ENCODE measurements around the gene CD93.

GRCh38 chr20:23129891-23130621 is 43.9 kb upstream of the CD93 start:
- TF ChIP-seq TAF1 (IDR thresholded peaks at IDR 0.05; ENCODE audit: borderline replicate concordance, insufficient read depth, low read length) (no peak), SIN3A (IDR thresholded peaks at IDR 0.05; ENCODE audit: borderline replicate concordance, insufficient read depth, low read length) (no peak), POLR2AphosphoS5 (IDR thresholded peaks at IDR 0.05; ENCODE audit: low read depth, low read length) (no peak), REST (IDR thresholded peaks at IDR 0.05; ENCODE audit: insufficient read depth in 1 of 2, low read depth in 2 of 2, low read length in 2 of 2) (no peak), FOXP2 (optimal IDR thresholded peaks at IDR 0.05; ENCODE audit: borderline replicate concordance, extremely low read depth, extremely low read length, insufficient read depth) (no peak)
